Posterior vena cava (tissue), 2 donors: ENCODE measurements around the gene EXOSC2. TPM values are rescaled to one million over a fixed set of nuclear protein-coding genes. Genes with fewer than 3 reads are reported as not detected.
"Not testable (repeated sequence)": the region's sequence is repeated elsewhere in the genome, so short reads cannot be mapped to it uniquely, and the experiment has no call there.

Experiments used
- DNase-seq: peaks from one replicate; pipeline ENCODE4 v3.0.0-alpha.2; 2020; ENCODE audit warnings: low spot score
- intact Hi-C, 2 donors: fragments of 100-400 bp; cut with DNase I; formaldehyde crosslinking; loops; one replicate each; pipeline versions ENCODE4 v1.14.1 to v1.14.2; 2022 to 2023
- total RNA-seq, 2 donors: library from RNA; stranded (reverse); fragmentation: NEBNext Ultra II Directional; extraction: Animal tissue kit (Norgen Biotek cat#: 25700); gene quantifications; one replicate each; pipeline ENCODE4 v1.2.1, GENCODE V29; 2021
- donor health status: DM: yes; HTN: yes; CAD: no.
- donor health status: DM: yes; HTN: yes; CAD: no.

Gene EXOSC2
- total RNA-seq, 2 donors from 2014 or later, result 16.3 to 18.6 TPM

- no peak for DNase-seq
- intact Hi-C loops, result loop anchor here in 1 of 2 donors (1.0 kb wide), 1 partner anchor 132 kb away; no protein-coding TSS in a partner anchor
Observed at GRCh38 chr9:130665431-130666392, 27.9 kb upstream of the EXOSC2 start.

- intact Hi-C loops, result loop anchor here in 1 of 2 donors (1.0 kb wide), 1 partner anchor 133 kb away; no protein-coding TSS in a partner anchor
- peak; percentile 74 for DNase-seq
Observed at GRCh38 chr9:130666393-130667119, 27.0 kb upstream of the EXOSC2 start.

GRCh38 chr9:130667120-130667435, 26.5 kb upstream of the EXOSC2 start:
- no peak for DNase-seq
- intact Hi-C loops, result no loop called here

GRCh38 chr9:130668196-130668595, 25.4 kb upstream of the EXOSC2 start:
- DNase-seq, result no peak
- intact Hi-C loops, result no loop called here

- intact Hi-C loops, result no loop called here
- DNase-seq, result no peak
Observed at GRCh38 chr9:130668659-130669058, 24.9 kb upstream of the EXOSC2 start.

GRCh38 chr9:130669965-130670364, 23.6 kb upstream of the EXOSC2 start:
- intact Hi-C loops, result no loop called here
- DNase-seq, result no peak

GRCh38 chr9:130670644-130671043, 22.9 kb upstream of the EXOSC2 start:
- no peak for DNase-seq
- intact Hi-C loops, result no loop called here

- no peak for DNase-seq
- intact Hi-C loops, result no loop called here
Observed at GRCh38 chr9:130672466-130672865, 21.1 kb upstream of the EXOSC2 start.

GRCh38 chr9:130672933-130673615, 20.5 kb upstream of the EXOSC2 start:
- DNase-seq, result no peak
- intact Hi-C loops, result no loop called here

GRCh38 chr9:130675396-130675795, 18.2 kb upstream of the EXOSC2 start:
- DNase-seq, result no peak
- intact Hi-C loops, result no loop called here

- DNase-seq, result no peak
- intact Hi-C loops, result no loop called here
Observed at GRCh38 chr9:130677252-130677651, 16.3 kb upstream of the EXOSC2 start.

GRCh38 chr9:130680836-130681768, 12.5 kb upstream of the EXOSC2 start:
- DNase-seq, result peak; percentile 94
- intact Hi-C loops, result loop anchor here in 1 of 2 donors (2.0 kb wide), 1 partner anchor 214 kb away; no protein-coding TSS in a partner anchor

- DNase-seq, result no peak
- intact Hi-C loops, result loop anchor here in 1 of 2 donors (2.0 kb wide), 1 partner anchor 215 kb away; no protein-coding TSS in a partner anchor
Observed at GRCh38 chr9:130681769-130682420, 11.7 kb upstream of the EXOSC2 start.

GRCh38 chr9:130682421-130683121, 11.0 kb upstream of the EXOSC2 start:
- DNase-seq, result peak; percentile 93
- intact Hi-C loops, result no loop called here

- intact Hi-C loops, result loop anchor here in 1 of 2 donors (2.0 kb wide), 1 partner anchor 224 kb away; no protein-coding TSS in a partner anchor
- no peak for DNase-seq
Observed at GRCh38 chr9:130685104-130685503, 8.5 kb upstream of the EXOSC2 start.

- intact Hi-C loops, result loop anchor here in 1 of 2 donors (2.0 kb wide), 1 partner anchor 225 kb away; no protein-coding TSS in a partner anchor
- DNase-seq, result not testable (repeated sequence)
Observed at GRCh38 chr9:130685945-130686344, 7.6 kb upstream of the EXOSC2 start.

GRCh38 chr9:130687615-130688014, 6.0 kb upstream of the EXOSC2 start:
- DNase-seq, result no peak
- intact Hi-C loops, result no loop called here
